Ectodermal cell (in vitro differentiated cells): ENCODE data around the gene CNIH3.

Experiments
- H3K27ac ChIP-seq: 2 replicates; pipeline ENCODE4 v1.7.0; 2013; ENCODE audit warnings: mild to moderate bottlenecking, low read depth, low read length; ENCODE audit not compliant: insufficient read depth, poor library complexity, severe bottlenecking
- H3K27me3 ChIP-seq: 2 replicates; pipeline ENCODE4 v1.7.0; 2013; ENCODE audit warnings: mild to moderate bottlenecking, low read length; ENCODE audit not compliant: insufficient read depth, control insufficient read depth, poor library complexity, severe bottlenecking
- H3K36me3 ChIP-seq: one replicate; pipeline ENCODE4 v1.7.0; 2013; ENCODE audit warnings: low read length; ENCODE audit not compliant: control insufficient read depth, insufficient read depth
- H3K4me1 ChIP-seq: one replicate; pipeline ENCODE4 v1.7.0; 2013; ENCODE audit warnings: low read length; ENCODE audit not compliant: control insufficient read depth, insufficient read depth
- H3K4me3 ChIP-seq: 2 replicates; pipeline ENCODE4 v1.7.0; 2013; ENCODE audit warnings: low read depth, low read length, control low read depth; ENCODE audit not compliant: insufficient read depth
- H3K9me3 ChIP-seq: 2 replicates; pipeline ENCODE4 v1.7.0; 2013; ENCODE audit warnings: mild to moderate bottlenecking, low read length, moderate library complexity; ENCODE audit not compliant: control insufficient read depth
- WGBS, 2 experiments: methylation state at CpG; one replicate each; pipeline ENCODE4 v1.1.7; 2013; ENCODE audit warnings: missing lambda C conversion rate in 2 of 2; 5-methylcytosine and 5-hydroxymethylcytosine counted together

The CNIH3 gene

DNA sequence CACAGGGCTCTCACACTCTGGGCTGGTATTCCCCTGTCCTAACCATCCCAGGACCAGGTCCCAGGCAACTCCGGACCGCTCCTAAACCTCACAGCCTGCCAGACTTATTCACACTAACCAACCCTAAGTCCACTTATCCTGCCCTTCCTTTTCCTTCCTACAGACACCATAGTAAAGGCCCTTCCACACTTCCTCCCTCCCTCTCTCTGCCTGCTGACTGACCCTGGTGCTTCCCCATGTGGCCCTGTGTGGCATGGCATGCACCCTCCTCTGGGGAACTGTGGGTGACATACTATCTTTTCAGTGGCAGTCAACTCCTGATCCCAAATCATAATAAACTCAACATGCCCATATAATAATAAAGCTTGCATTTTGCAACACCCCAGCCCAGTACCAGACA lies 158.3 kb downstream of the CNIH3 start:
- no peak overlapping the region for H3K27ac ChIP-seq
- H3K9me3 ChIP-seq, result no peaks in the 10 kb centered on the region
- H3K4me3 ChIP-seq, result no peak overlapping the region
- WGBS, 2 experiments, result 92 to 97% methylated on average over 2 of the region's 2 CpGs
- H3K36me3 ChIP-seq, result no peaks in the 10 kb centered on the region
- no peaks in the 10 kb centered on the region for H3K27me3 ChIP-seq
- peaks cover 7% of the 10 kb centered on the region for H3K4me1 ChIP-seq

DNA sequence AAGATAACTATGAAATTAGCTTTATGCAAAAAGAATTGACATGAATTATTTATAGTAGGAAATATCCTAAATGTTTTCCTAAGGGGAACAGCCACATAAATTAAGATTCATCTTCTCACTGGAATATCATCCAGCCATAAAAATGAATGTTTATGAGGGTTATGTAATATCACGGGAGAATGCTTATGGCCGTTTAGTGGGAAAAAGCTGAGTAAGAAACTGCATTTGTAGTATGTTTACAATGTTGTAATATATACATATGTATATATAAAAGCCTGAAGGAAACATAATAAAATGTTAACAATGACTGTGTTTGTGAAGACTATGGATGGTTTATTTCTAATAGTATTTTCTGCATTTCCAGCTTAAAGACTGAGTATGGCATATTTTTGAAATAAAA lies 161.1 kb downstream of the CNIH3 start:
- Histone ChIP-seq H3K4me1 (no peaks in the 10 kb centered on the region), H3K9me3 (no peaks in the 10 kb centered on the region), H3K36me3 (no peaks in the 10 kb centered on the region), H3K27ac (no peak overlapping the region), H3K27me3 (no peaks in the 10 kb centered on the region), H3K4me3 (no peak overlapping the region)
- WGBS, 2 experiments, result 83 to 100% methylated on average over 1 to 2 of the region's 2 CpGs

DNA sequence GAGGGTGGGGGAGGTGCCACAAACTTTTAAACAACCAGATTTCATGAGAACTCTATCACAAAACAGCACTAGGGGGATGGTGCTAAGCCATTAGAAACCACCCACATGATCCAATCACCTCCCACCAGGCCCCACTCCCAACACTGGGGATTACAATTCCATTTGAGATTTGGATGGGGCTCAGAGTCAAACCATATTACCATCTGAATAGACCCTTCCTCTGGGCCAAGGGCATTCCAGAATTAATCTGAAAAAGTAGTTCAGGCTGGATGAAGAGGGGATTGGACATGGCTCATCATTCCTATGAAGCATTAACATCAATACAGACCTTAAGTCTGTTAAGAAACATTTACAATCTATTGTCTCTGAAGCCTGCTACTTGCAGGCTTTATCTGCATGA lies 163.4 kb downstream of the CNIH3 start:
- no peak overlapping the region for H3K4me3 ChIP-seq

DNA sequence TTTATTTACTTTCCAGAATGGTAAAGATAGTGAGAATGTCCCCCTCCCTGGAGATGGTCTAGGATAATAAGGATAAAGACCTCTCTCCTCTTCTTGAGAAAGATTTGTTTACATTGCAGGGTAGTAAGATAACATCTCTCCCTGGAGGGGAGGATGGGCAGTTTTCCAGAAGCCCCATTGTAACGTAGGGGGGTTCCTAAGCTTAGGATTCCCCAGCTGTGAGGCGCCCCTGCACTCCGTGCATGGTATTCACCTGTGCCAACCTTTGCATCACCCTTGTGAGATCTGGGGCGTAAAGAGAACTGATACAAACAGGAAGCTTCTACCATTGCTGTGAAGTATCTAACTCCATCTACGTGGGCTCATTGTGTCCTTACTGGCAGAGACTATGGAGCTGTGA lies 164.6 kb downstream of the CNIH3 start:
- Histone ChIP-seq H3K27ac (no peak overlapping the region), H3K4me1 (no peaks in the 10 kb centered on the region), H3K36me3 (no peaks in the 10 kb centered on the region), H3K27me3 (no peaks in the 10 kb centered on the region), H3K4me3 (no peak overlapping the region), H3K9me3 (no peaks in the 10 kb centered on the region)
- WGBS, 2 experiments, result 82 to 83% methylated on average over 5 of the region's 5 CpGs

More for the DNA sequence above, 163.4 kb downstream of the CNIH3 start:
- no peaks in the 10 kb centered on the region for H3K9me3 ChIP-seq
- H3K27me3 ChIP-seq, result no peaks in the 10 kb centered on the region
- no peaks in the 10 kb centered on the region for H3K36me3 ChIP-seq
- H3K4me1 ChIP-seq, result no peaks in the 10 kb centered on the region
- no peak overlapping the region for H3K27ac ChIP-seq

DNA sequence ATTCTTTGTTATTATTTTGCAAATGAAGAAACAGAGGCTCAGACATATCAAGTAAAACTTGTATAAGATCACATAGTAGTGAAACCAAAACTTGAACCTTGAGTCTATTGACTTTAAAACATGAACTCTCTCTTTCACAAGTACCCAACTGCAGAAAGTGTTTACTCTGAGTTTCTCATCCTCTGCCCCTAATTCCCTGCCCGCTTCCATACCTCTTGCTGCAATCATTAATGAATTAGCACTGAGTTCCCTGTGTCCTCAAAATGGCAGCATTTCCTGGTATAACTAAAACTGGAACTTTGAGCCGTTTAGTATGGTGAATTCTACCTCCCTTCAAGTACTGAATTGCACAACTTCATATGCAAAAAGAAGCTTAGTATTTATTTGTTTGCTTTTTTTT lies 165.7 kb downstream of the CNIH3 start:
- 89 to 99% methylated on average over 2 of the region's 2 CpGs for WGBS, 2 experiments
- Histone ChIP-seq H3K27me3 (no peaks in the 10 kb centered on the region), H3K9me3 (no peaks in the 10 kb centered on the region), H3K27ac (no peak overlapping the region), H3K4me3 (no peak overlapping the region), H3K36me3 (no peaks in the 10 kb centered on the region), H3K4me1 (no peaks in the 10 kb centered on the region)

DNA sequence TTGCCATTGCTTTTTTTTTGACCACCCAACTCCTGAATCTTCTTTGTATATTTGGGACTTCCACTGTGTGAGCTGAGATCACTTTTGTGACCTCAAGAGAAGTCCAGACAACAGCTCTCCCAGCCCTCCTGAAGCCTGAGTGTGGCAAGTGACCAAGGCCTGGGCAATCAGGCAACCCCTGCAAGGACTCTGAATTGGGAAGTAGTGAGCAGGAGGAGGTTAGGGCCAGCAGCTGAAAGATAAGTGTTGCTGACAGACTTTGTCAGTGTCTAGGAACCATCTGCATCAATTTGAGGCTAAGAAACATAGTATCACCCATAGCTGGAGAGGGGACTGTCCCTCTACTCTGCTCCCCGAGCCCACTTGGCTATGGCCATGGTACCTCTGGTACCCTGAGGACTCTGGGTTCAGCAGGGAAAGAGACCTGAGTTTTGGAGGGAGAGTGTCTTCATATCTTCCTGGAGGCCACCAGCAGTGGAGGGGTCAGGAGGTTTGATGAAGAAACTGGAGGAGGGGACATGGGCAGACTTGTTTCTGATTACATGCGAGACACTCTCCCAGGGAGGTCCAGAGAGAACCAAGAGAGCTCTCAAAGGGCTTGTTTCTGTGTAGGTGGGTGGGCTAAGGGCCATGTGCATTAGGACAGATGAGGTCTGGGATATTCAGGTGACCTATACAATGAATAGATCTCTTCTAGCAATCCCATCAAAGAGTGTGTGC lies 166.3 kb downstream of the CNIH3 start:
- Histone ChIP-seq H3K4me1 (no peaks in the 10 kb centered on the region), H3K27ac (no peak overlapping the region), H3K36me3 (no peaks in the 10 kb centered on the region), H3K9me3 (no peaks in the 10 kb centered on the region), H3K27me3 (no peaks in the 10 kb centered on the region), H3K4me3 (no peak overlapping the region)
- WGBS, 2 experiments, result 90 to 94% methylated on average over 2 of the region's 2 CpGs

DNA sequence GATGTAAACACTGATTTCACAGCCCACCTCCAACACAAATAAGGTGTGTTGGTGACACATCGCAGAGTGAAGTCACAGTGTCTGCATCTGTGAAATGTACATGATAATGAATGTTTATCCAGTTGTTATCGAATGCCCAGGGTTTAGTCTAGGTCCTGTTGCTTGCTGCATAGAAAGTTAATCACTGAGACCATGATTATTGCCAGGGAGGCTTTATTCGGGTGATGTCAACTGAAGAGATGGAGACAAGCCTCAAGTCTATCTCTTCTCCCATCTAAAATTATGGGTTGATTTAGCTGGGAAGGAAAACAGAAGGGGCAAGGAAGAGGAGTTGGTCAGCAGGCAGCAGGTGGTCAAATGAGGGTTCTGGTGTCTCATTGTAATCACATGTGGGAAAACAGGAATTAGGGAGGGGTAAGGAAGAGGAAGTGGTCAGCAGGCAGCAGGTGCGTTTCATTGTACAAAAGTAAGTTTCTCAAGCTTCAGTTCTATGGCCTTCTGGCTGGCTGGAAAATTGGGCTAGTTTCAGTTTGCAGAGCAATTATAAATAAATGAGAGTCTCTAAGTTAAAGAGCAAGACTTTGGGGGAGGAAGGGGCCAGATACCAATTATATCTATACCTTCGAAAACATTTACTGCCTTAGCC lies 167.0 kb downstream of the CNIH3 start:
- Histone ChIP-seq H3K9me3 (no peaks in the 10 kb centered on the region), H3K27ac (no peak overlapping the region)
- WGBS, 2 experiments, result 89 to 94% methylated on average over 5 of the region's 5 CpGs

DNA sequence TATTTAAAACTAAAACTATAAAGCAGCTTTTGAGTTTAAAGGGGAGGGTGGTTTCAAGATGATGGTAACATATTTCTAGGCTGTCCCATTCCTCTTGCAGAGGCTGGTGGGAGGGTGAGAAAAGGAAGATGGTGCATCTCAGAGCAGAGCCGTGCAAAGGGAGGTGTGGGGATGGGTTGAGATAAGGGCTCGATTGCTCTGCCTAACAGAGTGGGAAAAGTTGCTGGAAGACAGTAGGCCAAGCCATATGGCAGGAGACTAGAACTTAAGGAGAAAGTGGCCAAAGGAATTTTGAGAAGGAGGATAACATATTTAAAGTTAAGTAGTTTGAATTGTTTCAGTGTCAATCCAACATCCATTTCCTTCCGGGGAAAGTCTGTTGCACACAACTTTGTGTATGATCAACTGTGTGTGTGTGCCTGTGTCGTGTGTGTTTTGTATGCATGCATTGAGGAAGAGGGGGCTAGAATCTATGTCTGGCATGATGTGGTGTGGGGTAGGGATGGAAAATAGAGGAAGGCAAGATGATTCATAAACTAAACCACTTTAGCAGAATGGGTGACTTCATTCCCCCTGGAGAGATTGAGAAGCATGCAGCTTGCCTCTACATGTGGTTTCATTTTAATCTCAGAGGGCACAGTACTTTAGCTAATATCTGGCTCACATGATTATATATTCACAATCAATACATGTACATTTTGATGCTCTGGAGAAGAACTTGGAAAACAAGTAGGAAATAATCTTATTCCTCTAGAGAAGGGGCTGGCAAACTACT lies 168.3 kb downstream of the CNIH3 start:
- H3K4me1 ChIP-seq, result no peaks in the 10 kb centered on the region
- no peaks in the 10 kb centered on the region for H3K36me3 ChIP-seq
- H3K27ac ChIP-seq, result no peak overlapping the region
- no peak overlapping the region for H3K4me3 ChIP-seq
- H3K27me3 ChIP-seq, result no peaks in the 10 kb centered on the region
- WGBS, 2 experiments, result 94 to 97% methylated on average over 4 of the region's 4 CpGs
- no peaks in the 10 kb centered on the region for H3K9me3 ChIP-seq

More for the DNA sequence above, 167.0 kb downstream of the CNIH3 start:
- no peaks in the 10 kb centered on the region for H3K27me3 ChIP-seq
- H3K4me3 ChIP-seq, result no peak overlapping the region
- no peaks in the 10 kb centered on the region for H3K36me3 ChIP-seq
- no peaks in the 10 kb centered on the region for H3K4me1 ChIP-seq

DNA sequence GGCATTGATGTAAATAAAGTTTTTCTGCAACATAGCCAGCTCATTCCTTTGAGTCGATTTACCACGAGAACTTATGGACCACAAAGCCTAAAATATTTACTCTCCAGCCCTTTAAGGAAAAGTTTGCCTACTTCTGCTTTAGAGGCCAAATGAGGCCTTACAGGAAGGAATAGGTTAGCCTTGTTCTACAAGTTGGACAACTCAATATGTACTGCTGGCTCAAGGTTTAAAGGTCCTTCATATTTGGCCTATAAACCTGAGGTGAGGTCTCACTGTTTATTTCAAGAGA lies 168.9 kb downstream of the CNIH3 start:
- Histone ChIP-seq H3K9me3 (no peaks in the 10 kb centered on the region), H3K4me3 (no peak overlapping the region), H3K27me3 (no peaks in the 10 kb centered on the region), H3K27ac (no peak overlapping the region), H3K4me1 (no peaks in the 10 kb centered on the region), H3K36me3 (no peaks in the 10 kb centered on the region)
- WGBS, 2 experiments, result 90 to 100% methylated on average over 2 of the region's 2 CpGs

DNA sequence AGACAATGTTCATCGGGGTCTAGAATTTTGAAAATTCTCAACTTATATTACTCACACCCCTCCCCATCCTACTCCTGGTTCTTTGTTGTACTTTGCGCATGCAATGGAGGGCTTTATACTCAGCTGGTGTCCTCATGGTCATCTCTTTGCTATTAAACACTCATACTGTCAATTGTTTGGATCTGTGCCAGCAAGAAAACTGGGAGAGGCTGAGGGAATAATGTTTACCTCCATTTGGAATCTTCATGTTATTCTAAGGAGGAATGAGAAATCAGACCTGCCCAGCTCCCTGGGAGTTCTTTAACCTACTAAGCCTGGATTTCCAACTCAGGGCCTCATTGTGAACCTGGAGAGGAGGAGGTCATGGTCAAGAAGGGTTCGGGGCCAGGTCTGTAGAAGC lies 169.5 kb downstream of the CNIH3 start:
- H3K27me3 ChIP-seq, result no peaks in the 10 kb centered on the region
- 92 to 97% methylated on average over 3 of the region's 3 CpGs for WGBS, 2 experiments
- no peaks in the 10 kb centered on the region for H3K36me3 ChIP-seq
- H3K9me3 ChIP-seq, result no peaks in the 10 kb centered on the region
- no peak overlapping the region for H3K4me3 ChIP-seq
- H3K27ac ChIP-seq, result no peak overlapping the region
- no peaks in the 10 kb centered on the region for H3K4me1 ChIP-seq
